Mammary epithelial cell (primary cell): ENCODE data around the gene IFNL3.

Source experiments
- EZH2 ChIP-seq: IDR thresholded peaks from 2 replicates; pipeline ENCODE4 v1.6.1; 2012; ENCODE audit warnings: low read length, inconsistent platforms, borderline replicate concordance
- TF ChIP-seq, protein P1 (sequence below), 2 donors: IDR thresholded peaks in 1 of 2; conservative IDR thresholded peaks in 1 of 2; 2 replicates each; pipeline ENCODE4 v1.5.1; 2011 to 2012; ENCODE audit warnings: inconsistent platforms in 2 of 2, low read length in 2 of 2, mild to moderate bottlenecking in 2 of 2, control low read depth in 1 of 2, low read depth in 1 of 2; ENCODE audit not compliant: insufficient read depth in 1 of 2; ENCODE audit errors: extremely low read depth in 1 of 2

DNA sequence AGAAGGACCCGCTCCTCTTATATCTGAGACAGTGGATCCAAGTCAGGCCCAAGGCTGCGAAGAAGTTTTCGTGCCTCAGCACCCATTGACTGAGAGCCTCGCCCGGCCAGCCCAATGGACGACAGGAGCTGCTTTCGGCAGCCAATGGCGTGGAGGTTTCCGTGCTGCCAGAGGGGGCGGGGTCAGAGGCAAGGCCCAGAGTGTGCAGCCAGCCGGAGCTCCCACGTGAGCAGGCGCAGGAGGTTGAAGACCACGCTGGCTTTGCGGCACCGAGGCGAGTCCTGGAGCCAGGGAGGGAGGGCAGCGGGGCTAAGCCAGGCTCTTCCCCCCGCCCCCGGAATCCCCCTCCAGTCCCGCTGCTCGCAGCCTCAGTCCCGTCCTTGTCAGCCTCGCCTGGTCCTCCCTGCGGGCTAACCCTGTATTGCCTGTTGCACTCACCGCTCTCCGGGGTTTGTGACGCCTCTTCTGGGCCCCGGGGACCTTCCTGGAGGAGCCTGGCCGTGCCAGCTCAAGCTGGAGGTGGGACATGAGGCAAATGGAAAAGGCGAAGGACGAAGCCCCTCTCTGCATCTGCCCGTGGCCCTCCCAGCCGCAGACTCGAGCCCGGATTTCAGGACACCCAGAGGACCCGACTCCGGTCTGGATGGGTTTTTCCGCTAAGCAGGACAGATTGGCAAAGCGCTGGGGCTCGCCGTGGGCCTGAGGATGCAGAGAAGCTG lies 2.3 kb upstream of the IFNL3 start:
- TF ChIP-seq, protein P1, sequence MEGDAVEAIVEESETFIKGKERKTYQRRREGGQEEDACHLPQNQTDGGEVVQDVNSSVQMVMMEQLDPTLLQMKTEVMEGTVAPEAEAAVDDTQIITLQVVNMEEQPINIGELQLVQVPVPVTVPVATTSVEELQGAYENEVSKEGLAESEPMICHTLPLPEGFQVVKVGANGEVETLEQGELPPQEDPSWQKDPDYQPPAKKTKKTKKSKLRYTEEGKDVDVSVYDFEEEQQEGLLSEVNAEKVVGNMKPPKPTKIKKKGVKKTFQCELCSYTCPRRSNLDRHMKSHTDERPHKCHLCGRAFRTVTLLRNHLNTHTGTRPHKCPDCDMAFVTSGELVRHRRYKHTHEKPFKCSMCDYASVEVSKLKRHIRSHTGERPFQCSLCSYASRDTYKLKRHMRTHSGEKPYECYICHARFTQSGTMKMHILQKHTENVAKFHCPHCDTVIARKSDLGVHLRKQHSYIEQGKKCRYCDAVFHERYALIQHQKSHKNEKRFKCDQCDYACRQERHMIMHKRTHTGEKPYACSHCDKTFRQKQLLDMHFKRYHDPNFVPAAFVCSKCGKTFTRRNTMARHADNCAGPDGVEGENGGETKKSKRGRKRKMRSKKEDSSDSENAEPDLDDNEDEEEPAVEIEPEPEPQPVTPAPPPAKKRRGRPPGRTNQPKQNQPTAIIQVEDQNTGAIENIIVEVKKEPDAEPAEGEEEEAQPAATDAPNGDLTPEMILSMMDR (conservative IDR thresholded peaks at IDR 0.05 in 1 of 2, IDR thresholded peaks at IDR 0.05 in 1 of 2; ENCODE audit: extremely low read depth in 1 of 2, insufficient read depth in 1 of 2, low read depth in 1 of 2, low read length in 2 of 2): no peak
- peak; percentile 23 for TF ChIP-seq EZH2
